Occipital lobe (tissue), 2 donors: ENCODE measurements around the gene ACY1. TPM values are rescaled to one million over a fixed set of nuclear protein-coding genes. Genes with fewer than 3 reads are reported as not detected.
A peak's percentile ranks its signal among the peaks of the same experiment; 100 is the strongest.

ENCODE experiments used
- DNase-seq: peaks from one replicate; lab custom pipeline; 2025; lab: John Stamatoyannopoulos, UW
- total RNA-seq: library from RNA; depleted of rRNA; stranded (reverse); fragments of >200 nt; gene quantifications from one replicate; pipeline ENCODE4 v1.2.3, GENCODE V29; 2014

The ACY1 gene
- total RNA-seq, 1 donor from 2014 or later = 2.8 TPM

DNA sequence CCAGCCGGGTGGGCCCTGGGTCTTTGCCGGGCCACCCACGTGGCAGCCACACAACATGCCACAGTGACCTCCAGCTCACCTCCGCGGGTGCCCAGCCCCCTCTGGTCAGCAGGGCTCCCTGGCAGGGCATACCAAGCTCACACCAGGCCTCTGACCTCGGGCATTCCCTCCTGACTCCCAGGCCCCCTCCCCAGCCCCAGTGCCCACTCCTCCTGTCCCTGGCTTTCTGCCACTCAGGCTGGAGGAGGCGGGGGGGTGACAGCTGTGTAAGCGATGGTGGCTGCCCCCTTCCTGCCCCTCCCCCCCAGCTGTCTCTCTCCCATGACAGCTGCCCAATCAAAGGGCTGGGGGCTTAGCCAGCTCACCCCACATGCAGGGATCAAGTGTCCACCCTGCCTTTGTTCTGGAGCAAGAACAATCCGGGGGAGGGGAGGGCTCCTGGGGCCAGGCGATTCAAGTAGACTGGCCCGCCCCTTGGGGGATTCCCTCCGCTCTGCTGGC, 19.3 kb upstream of the ACY1 start:
- DNase-seq = no peak

DNA sequence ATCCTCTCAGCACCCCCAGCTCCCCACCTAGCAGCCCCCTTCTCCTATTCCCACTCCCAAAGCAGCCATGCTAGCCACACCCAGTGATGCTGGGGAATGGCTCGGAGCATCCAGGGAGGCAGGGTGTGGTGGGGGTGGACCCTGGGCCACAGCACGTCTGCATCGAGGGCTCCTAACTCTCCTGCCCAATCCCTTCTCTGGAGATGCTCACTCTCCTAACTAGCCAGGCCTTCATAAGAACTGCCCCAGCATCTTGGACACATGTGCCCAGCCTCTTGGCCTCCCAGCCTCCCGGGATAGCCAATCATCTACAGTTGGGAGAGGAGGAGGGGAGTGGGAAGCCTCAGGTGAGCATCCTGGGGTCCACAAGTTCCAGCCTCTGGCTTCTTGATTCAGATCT, 18.8 kb upstream of the ACY1 start:
- no peak for DNase-seq

DNA sequence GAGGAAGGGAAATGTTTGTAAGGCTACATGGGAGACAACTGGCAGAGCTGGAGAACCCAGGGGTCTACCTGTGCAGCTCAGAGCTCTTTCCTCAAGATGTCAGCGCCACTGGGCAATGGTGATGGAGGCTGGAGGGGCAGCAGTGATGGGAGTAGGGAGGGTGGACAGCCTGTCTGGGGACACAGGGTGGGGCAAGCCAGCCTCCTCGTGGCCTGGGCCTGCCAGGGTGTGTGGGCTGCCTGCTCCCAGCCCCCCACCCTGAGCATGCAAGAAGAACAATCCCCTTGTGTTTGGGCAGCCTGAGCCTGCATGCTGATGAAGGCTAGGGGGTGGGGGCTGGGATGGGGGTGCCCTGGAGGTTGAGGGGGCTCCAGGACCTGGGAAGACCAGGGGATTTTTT, 17.3 kb upstream of the ACY1 start:
- DNase-seq = peak; percentile 63

- no peak for DNase-seq
These were observed 16.8 kb upstream of the ACY1 start for GRCh38 chr3:51966486-51966885.

GRCh38 chr3:51966922-51967383, 16.4 kb upstream of the ACY1 start:
- no peak for DNase-seq

DNA sequence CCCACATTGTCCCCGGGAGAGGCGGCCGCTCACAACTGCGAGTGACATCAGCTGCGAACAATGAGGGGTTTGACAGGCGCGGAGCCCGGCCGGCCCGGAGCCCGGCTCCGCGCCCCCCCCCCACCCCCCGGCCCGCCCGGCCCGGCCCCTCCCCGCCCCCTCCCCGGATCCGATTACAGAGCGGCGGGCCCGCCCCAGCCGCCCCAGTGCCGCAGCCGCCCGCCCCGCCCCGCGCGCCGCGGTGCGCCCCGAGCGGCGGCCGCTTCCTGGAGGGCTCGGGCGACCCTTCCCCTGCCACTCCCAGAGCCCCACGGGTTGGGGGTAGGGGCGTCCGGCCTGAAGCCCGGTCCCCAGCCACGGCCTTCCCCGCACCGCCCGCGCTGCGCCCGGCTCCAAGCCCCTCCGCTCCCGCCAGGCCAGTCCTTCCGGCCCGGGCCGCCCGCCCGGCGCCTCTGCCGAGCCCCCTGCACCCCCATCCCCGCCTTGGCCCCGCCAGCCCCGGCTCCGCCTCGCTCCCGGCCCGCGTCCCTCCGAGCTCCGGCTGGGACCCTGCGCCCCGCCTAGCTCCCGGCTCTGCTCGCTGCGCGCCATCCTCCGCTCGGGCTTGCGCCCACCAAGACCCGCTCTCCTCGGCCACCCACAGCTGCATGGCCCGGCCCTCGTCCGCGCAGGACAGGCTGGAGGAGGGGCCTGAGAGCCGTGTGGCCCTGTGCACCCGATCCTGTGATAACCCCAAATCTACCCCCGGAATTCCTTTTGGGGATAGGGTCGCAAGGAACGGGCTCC, 15.8 kb upstream of the ACY1 start, which contains the start of gene PCBP4:
Gene PCBP4, minus strand, starts transcription at position 71 of the 786 bp plus-strand sequence. CDS start 6,214 bp downstream, outside the sequence.
- DNase-seq = peak; percentile 72

DNA sequence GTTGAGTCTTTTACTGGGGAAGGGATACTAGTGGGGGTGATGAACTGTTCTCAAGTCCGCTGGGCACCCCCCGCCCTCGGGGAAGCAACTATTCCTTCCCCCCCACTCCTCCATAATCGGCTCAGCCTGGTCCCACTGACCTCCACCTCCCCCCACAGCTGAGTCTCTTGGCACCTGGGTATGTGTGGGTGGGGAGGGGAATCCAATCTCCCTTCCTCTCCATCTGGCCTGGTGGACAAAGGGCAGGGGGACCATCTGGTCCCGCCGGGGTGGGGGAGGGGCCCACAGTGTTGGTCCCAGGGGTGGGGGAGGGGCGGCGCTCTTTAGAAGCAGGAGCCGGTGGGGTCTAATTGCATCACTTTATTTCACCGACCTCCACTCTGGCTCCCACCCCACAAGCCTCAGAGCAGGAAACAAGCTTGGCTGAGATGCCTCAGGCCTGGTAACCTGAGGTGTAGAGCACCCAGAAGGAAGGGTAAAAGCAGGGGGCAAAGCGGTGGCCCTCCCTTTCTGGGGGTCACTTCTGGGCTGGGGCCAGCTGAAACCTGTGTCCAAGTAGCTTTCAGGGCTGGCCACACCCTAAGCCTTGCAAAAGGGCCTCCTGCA, 15.1 kb upstream of the ACY1 start:
- DNase-seq = no peak

- DNase-seq = no peak
These were observed 14.3 kb upstream of the ACY1 start for GRCh38 chr3:51968883-51969678.

DNA sequence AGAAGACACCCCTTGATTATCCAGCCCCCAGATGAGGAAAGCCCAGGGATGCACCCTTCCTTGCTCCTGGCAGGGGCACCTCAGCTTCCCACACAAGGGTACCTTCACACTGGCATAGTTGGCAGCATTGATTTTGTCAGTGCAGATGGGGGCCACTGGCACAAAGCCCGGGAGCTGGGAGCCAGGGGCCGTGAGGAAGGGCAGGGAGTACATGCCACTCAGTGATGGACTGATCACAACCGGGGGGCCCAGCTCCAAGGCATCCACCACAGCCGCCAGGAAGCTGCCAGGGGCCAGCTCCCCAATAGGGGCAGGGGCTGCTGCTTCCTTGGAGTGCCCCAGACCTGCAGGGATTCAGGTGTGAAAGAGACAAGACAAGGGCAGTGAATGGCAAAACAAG, 13.5 kb upstream of the ACY1 start:
- DNase-seq = no peak

GRCh38 chr3:51970606-51971300, 12.6 kb upstream of the ACY1 start:
- no peak for DNase-seq

- no peak for DNase-seq
These were observed 12.0 kb upstream of the ACY1 start for GRCh38 chr3:51971350-51971749.

DNA sequence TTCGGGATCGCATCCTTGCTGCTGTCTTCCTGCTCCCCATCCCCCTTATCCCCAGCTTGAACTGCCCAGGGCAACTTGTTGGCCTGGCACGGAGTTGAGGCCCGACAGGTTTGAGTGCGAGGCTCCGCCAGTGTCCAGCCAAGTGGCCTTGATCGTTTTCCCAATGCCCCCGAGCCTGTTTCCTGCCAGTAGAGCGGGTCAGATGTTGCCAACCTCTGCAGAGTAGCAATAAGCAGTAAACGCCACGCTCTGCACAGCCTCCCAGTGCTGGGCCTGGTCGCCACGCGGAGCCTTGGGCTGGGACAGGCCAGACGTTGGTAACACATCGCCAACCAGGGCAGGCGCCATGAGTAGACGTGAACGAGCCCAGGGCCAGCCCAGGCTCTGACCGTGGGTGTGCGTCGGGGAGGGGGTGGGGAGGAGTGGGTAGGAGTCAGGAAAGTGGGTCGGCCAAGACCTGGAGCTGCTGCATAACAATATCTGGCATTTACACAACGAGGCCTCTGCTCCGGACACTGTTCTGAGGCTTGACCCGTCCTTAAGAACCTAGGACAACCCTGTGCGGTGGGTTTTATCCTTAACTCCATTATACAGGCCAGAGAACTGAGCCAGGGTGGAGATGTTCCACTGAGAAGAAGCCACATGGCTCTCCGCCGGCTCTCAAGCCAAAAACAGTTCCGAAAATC, 8.9 kb upstream of the ACY1 start:
- no peak for DNase-seq

GRCh38 chr3:51974963-51975851, 8.1 kb upstream of the ACY1 start, which contains the start of gene ABHD14A:
TSS of gene ABHD14A (plus strand) at chr3:51975064. CDS start at chr3:51975136, 72 bp downstream.
- peak; percentile 69 for DNase-seq

DNA sequence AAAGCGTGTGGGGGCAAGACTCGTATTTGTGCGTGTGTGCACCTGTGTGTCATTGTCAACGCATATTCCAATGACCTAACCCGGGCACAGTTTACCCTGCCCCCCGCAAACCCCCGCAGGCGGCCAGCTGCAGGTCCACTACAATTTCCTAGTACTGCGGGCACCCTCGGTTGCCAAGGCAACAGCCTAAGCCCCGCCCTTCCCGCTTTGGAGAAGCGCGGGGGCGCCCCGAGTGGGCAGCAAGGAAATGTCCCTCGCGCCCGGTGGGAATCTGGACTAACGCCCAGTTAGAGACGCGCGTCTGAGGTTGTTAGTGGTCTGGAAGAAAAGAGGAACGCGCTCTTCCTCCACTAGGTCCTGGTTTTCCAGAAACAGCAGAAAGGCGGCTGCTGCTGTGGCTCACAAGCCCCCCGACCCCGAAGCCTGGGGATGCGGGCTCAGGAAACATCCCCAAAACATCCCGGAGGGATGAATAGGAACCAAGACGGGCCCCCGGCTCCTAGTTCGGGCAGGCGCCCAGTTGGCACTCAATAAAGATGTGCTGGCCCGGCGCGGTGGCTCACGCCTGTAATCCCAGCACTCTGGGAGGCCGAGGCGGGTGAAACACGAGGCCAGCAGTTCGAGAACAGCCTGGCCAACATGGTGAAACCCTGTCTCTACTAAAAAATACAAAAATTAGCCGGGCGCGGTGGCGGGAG, 7.3 kb upstream of the ACY1 start:
- DNase-seq = peak; percentile 75

DNA sequence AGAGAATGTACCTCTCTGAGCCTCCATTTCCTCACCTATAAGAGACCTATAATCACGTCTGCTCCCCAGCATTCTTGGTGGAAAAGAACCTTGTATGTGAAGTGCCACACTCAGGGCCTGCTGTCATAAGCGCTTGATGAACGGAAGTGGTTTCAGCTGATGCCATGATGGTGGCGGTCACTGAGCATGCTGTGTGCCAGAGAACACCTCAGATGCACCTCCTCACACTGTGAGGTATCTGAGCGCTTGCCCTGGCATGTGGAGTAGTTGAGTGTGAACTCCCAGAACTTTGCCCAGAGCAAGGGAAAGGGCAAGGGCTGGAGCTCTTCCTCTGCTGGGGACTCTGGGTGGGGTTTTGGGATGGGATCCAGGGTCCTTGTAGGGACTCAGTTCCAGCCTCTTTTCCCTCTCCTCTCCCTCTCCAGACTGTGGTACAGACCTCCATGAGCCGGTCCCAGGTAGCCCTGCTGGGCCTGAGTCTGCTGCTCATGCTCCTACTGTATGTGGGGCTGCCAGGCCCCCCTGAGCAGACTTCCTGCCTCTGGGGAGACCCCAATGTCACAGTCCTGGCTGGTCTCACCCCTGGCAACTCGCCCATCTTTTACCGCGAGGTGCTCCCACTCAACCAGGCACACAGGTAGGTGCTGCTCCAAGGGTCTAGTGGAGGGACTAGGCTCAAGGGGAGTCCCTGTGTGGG, 5.7 kb upstream of the ACY1 start:
- no peak for DNase-seq

- DNase-seq = no peak
These were observed 5.2 kb upstream of the ACY1 start for GRCh38 chr3:51978143-51978502.

DNA sequence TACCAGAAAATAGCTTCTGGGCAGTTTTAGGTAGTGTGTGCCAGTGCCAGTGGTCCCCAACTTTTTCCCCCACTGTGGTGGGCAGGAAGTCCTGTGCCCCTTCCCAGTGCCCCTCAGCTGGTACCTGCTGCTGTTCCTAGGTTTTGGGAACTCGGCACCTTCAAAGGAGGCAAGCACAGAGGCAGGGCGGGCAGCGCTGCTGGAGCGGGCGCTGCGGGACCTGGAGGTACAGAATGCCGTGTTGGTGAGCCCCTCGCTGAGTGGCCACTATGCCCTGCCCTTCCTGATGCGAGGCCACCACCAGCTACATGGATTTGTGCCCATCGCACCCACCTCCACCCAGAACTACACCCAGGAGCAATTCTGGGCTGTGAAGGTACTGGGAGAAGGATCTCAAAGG, 3.1 kb upstream of the ACY1 start:
- DNase-seq = no peak

DNA sequence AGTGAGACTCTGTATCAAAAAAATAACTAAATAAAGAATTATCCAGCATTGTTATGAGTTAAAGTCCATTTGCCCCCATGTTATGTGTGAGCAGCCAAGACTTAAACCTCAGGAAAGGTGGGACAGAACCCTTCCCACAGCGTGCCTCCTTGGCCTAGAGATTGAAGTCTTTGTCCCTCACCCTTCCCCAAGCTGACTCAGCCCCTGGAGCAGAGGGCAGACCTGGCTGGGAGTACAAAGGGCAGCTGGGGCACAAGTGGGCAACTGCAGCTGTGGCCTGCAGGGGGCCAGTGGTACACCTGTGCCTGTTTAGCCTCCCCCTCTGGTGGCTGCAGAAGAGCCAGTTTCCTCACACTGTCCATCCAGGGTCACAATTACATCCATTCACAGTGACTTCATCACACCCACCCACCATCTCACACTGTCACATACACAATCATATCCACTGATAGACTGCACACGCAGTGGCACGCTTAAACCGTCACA, 940 bp upstream of the ACY1 start:
- no peak for DNase-seq
